ENCODE measurements around the gene KLHDC7B.

DNA sequence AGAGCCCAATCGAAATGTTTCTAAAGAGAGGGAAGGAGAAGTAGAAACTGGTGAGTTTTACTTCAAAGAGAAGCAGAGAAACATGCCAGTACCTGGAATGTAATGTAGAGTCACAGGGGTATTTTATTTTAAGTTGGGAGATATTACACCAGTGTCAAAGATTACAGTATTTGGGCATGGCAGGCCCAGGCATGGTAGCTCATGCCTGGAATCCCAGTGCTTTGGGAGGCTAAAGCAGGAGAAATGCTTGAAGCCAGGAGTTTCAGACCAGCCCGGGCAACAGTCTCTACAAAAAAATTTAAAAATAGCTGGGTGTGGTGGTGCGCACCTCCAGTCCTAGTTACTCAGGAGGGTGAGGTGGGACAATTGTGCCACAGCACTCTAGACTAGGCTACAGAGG is 14.3 kb downstream of the KLHDC7B start:
- TF ChIP-seq EZH2 (IDR thresholded peaks at IDR 0.05; ENCODE audit: borderline replicate concordance, low read depth, low read length, poor library complexity, severe bottlenecking) (no peak), CTCF (conservative IDR thresholded peaks at IDR 0.05; ENCODE audit: low read depth, low read length) (no peak)

Data from A673 (cell line).